K562 (cell line): ENCODE results near the gene KCNJ15. TPM values are rescaled to one million over a fixed set of nuclear protein-coding genes. Genes with fewer than 3 reads are reported as not detected.

ENCODE experiments used
- ATAC-seq: fragments of 200-7000 bp; cut with Tn5 transposase; 3 replicates; pipeline ENCODE4 v1.9.1; 2020; ENCODE audit warnings: moderate library complexity
- BruUV-seq: library from RNA; stranded (reverse); fragments of 400-500 nt; replicated peaks from 2 replicates; lab custom pipeline; 2021; lab: Mats Ljungman, UMichigan
- CTCF ChIA-PET: fragments of 300-600 bp; formaldehyde crosslinking; extraction: SDS; loops from one replicate; lab custom pipeline; 2021; ENCODE audit warnings: low intra/inter-chr PET ratio; lab: Yijun Ruan, JAX
- POLR2A ChIA-PET: fragments of 300-600, 350-650 bp; sonication (Branson Sonifier 250); formaldehyde crosslinking; extraction: SDS; loops from one replicate; lab custom pipeline; 2021; ENCODE audit warnings: antibody characterized with exemption, inconsistent platforms; lab: Yijun Ruan, JAX
- DNase-seq, 4 experiments: peaks; one replicate each; pipeline versions ENCODE4 v3.0.0 to v3.0.0-alpha.2; 2011 to 2018; ENCODE audit warnings: low spot score in 3 of 4, mixed read lengths in 3 of 4; ENCODE audit errors: extremely low read depth in 1 of 4
- FAIRE-seq: peaks from 2 replicates; lab custom pipeline; 2011; peaks lifted over from hg19 to GRCh38; lab: Jason Lieb, UNC
- H2AFZ ChIP-seq: 2 replicates; pipeline ENCODE4 v1.6.0; 2011; ENCODE audit warnings: low read depth, low read length, control low read depth, inconsistent platforms
- H3K27ac ChIP-seq: fragments of 200-600 bp; 3 replicates; pipeline ENCODE4 v1.8.0; 2011; ENCODE audit warnings: low read depth, mild to moderate bottlenecking, control low read depth, inconsistent platforms, low read length, moderate library complexity, mixed read lengths; ENCODE audit errors: extremely low read depth
- H3K27me3 ChIP-seq, 2 experiments: fragments of 300-600 bp in 1 of 2; 2 replicates in 1 of 2; 3 replicates in 1 of 2; pipeline versions ENCODE4 v1.6.0 to v1.8.0; 2011; ENCODE audit warnings: inconsistent platforms in 2 of 2, low read length in 2 of 2, mild to moderate bottlenecking in 1 of 2, mixed read lengths in 1 of 2, moderate library complexity in 1 of 2; ENCODE audit not compliant: control insufficient read depth in 2 of 2, insufficient read depth in 2 of 2
- H3K36me3 ChIP-seq: fragments of 300-600 bp; 3 replicates; pipeline ENCODE4 v1.8.0; 2011; ENCODE audit warnings: mild to moderate bottlenecking, low read length, inconsistent platforms; ENCODE audit not compliant: control insufficient read depth, insufficient read depth
- H3K4me1 ChIP-seq, 2 experiments: fragments of 200-600 bp in 1 of 2; replicated peaks in 1 of 2; 2 replicates in 1 of 2; 3 replicates in 1 of 2; pipeline versions ENCODE4 v1.5.1 to v1.8.0; 2011; ENCODE audit warnings: inconsistent platforms in 2 of 2, low read length in 2 of 2, mild to moderate bottlenecking in 1 of 2, mixed read lengths in 1 of 2, moderate library complexity in 1 of 2; ENCODE audit not compliant: control insufficient read depth in 2 of 2, insufficient read depth in 2 of 2
- H3K4me2 ChIP-seq: 2 replicates; pipeline ENCODE4 v1.6.1; 2011; ENCODE audit warnings: low read length, control low read depth, inconsistent platforms, mixed read lengths; ENCODE audit not compliant: insufficient read depth
- H3K4me3 ChIP-seq: fragments of 200-600 bp; sonication (generic), shearing (Covaris generic); 2 replicates; pipeline ENCODE4 v1.5.1; 2016; ENCODE audit warnings: control low read depth, inconsistent platforms
- H3K79me2 ChIP-seq: fragments of 200-600 bp; 3 replicates; pipeline ENCODE4 v1.8.0; 2011; ENCODE audit warnings: low read length, inconsistent platforms; ENCODE audit not compliant: control insufficient read depth, insufficient read depth
- H3K9ac ChIP-seq, 2 experiments: 2 replicates each; pipeline versions ENCODE4 v1.6.0 to v1.6.1; 2011; ENCODE audit warnings: low read depth in 2 of 2, low read length in 2 of 2, control low read depth in 1 of 2, inconsistent platforms in 1 of 2, mild to moderate bottlenecking in 1 of 2, mixed read lengths in 1 of 2; ENCODE audit not compliant: insufficient read depth in 1 of 2
- H3K9me1 ChIP-seq: one replicate; pipeline ENCODE4 v1.6.0; 2011; ENCODE audit warnings: inconsistent platforms, mild to moderate bottlenecking, low read length, moderate library complexity; ENCODE audit not compliant: control insufficient read depth, insufficient read depth
- H3K9me3 ChIP-seq: replicated peaks from 2 replicates; pipeline ENCODE4 v1.5.1; 2011; ENCODE audit warnings: low read depth, low read length, inconsistent platforms; ENCODE audit not compliant: control insufficient read depth, insufficient read depth
- H4K20me1 ChIP-seq: replicated peaks from 2 replicates; pipeline ENCODE4 v1.6.1; 2011; ENCODE audit warnings: low read length, inconsistent platforms, mixed read lengths; ENCODE audit not compliant: control insufficient read depth, insufficient read depth
- CEBPG ChIP-seq, 3 experiments: fragments of 200-800 bp in 1 of 3; sonication (Bioruptor generic) in 1 of 3; sonication (generic) in 1 of 3; formaldehyde crosslinking in 1 of 3; IDR thresholded peaks in 2 of 3; conservative IDR thresholded peaks in 1 of 3; 2 replicates each; pipeline versions ENCODE4 v1.6.1 to v1.8.0; 2016 to 2022; ENCODE audit warnings: missing compliant biosample characterization in 2 of 3, missing genetic modification characterization in 2 of 3, mild to moderate bottlenecking in 1 of 3, missing genetic modification reagents in 1 of 3
- GABPB1 ChIP-seq: sonication (generic); formaldehyde crosslinking; IDR thresholded peaks from 2 replicates; pipeline ENCODE4 v1.8.0; 2022; ENCODE audit warnings: mild to moderate bottlenecking, missing genetic modification reagents
- HDAC6 ChIP-seq: IDR thresholded peaks from 2 replicates; pipeline ENCODE4 v1.6.1; 2012; ENCODE audit warnings: low read depth, mild to moderate bottlenecking, control low read depth, inconsistent platforms, low read length, moderate library complexity
- HNRNPH1 ChIP-seq: fragments of 200-400 bp; formaldehyde crosslinking; optimal IDR thresholded peaks from 2 replicates; pipeline ENCODE3; 2017; ENCODE audit warnings: low read depth, mild to moderate bottlenecking, low read length, moderate library complexity
- IRF1 ChIP-seq: sonication (generic); formaldehyde crosslinking; IDR thresholded peaks from 2 replicates; pipeline ENCODE4 v1.8.0; 2022; ENCODE audit warnings: missing genetic modification reagents, mild to moderate bottlenecking, borderline replicate concordance
- LARP7 ChIP-seq: fragments of 450-650 bp; IDR thresholded peaks from 2 replicates; pipeline ENCODE4 v1.6.1; 2016
- MYNN ChIP-seq, 2 experiments: sonication (generic); formaldehyde crosslinking in 1 of 2; IDR thresholded peaks; 2 replicates each; pipeline versions ENCODE4 v1.5.0 to v1.6.1; 2016 to 2020; ENCODE audit warnings: antibody characterized with exemption in 1 of 2, missing genetic modification reagents in 1 of 2
- PPARD ChIP-seq: fragments of 250-450 bp; sonication (Bioruptor Pico); IDR thresholded peaks from 2 replicates; pipeline ENCODE4 v1.8.0; 2022; ENCODE audit warnings: inconsistent platforms, mild to moderate bottlenecking, moderate library complexity
- RB1 ChIP-seq: fragments of 450-650 bp; IDR thresholded peaks from 2 replicates; pipeline ENCODE4 v1.6.1; 2017; ENCODE audit warnings: low read depth, mild to moderate bottlenecking
- RFX7 ChIP-seq: fragments of 250-450 bp; sonication (Bioruptor Pico); IDR thresholded peaks from 2 replicates; pipeline ENCODE4 v1.5.1; 2021; ENCODE audit warnings: mild to moderate bottlenecking
- TBP ChIP-seq: optimal IDR thresholded peaks from 2 replicates; pipeline ENCODE3; 2011; ENCODE audit warnings: low read depth, low read length, improper control_type of control experiment
- TEAD1 ChIP-seq, 2 experiments: fragments of 450-650 bp in 1 of 2; sonication (generic) in 1 of 2; formaldehyde crosslinking; IDR thresholded peaks; 2 replicates each; pipeline versions ENCODE4 v1.4.0 to v1.8.0; 2020 to 2022; ENCODE audit warnings: mild to moderate bottlenecking in 2 of 2, missing genetic modification reagents in 1 of 2
- THAP7 ChIP-seq: fragments of 250-450 bp; sonication (Bioruptor Pico); IDR thresholded peaks from 2 replicates; pipeline ENCODE4 v1.5.0; 2021
- ZBTB34 ChIP-seq: fragments of 250-450 bp; sonication (Bioruptor Pico); IDR thresholded peaks from 2 replicates; pipeline ENCODE4 v1.8.0; 2021; ENCODE audit warnings: mild to moderate bottlenecking, moderate library complexity
- ZKSCAN3 ChIP-seq: fragments of 250-450 bp; sonication (Bioruptor Pico); IDR thresholded peaks from 2 replicates; pipeline ENCODE4 v1.4.0; 2020
- ZNF785 ChIP-seq: fragments of 250-450 bp; sonication (Bioruptor Pico); IDR thresholded peaks from 2 replicates; pipeline ENCODE4 v1.4.0; 2020; ENCODE audit warnings: mild to moderate bottlenecking
- WGBS: fragments of 100-300 bp; shearing (Covaris generic); methylation state at CpG from one replicate; pipeline ENCODE4 v1.1.6; 2016; ENCODE audit warnings: low coverage, mixed read lengths; ENCODE audit not compliant: insufficient coverage; ENCODE audit errors: missing lambda C conversion rate; 5-methylcytosine and 5-hydroxymethylcytosine counted together
- in situ Hi-C: fragments of 300-500 bp; cut with MboI; formaldehyde crosslinking; loops from 4 replicates; pipeline ENCODE4 v1.15.0; 2018; ENCODE audit warnings: inconsistent platforms, mixed read lengths
- intact Hi-C: fragments of 100-400 bp; cut with micrococcal nuclease; formaldehyde crosslinking; loops from 2 replicates; pipeline ENCODE4 v1.14.2; 2022
- polyA plus RNA-seq, 8 experiments: library from polyadenylated mRNA; depleted of rRNA in 4 of 8; stranded (reverse) in 5 of 8; unstranded in 3 of 8; fragments of >200 nt; fragmentation: Nextera tagmentation in 2 of 8; fragmentation: Illumina TruSeq in 1 of 8; extraction: Ambion mirVana in 2 of 8; extraction: Trizol in 1 of 8; gene quantifications; 2 replicates each; pipeline versions ENCODE4 v1.2.1 to v1.2.3, GENCODE V29; 2011 to 2014; ENCODE audit warnings: inconsistent platforms in 1 of 8, missing spikeins in 1 of 8
- total RNA-seq, 7 experiments: library from RNA; depleted of rRNA in 6 of 7; stranded (reverse); fragments of >200 nt in 6 of 7; fragmentation: Illumina TruSeq in 2 of 7; extraction: Trizol in 2 of 7; gene quantifications; 2 replicates each; pipeline versions ENCODE4 v1.2.1 to v1.2.3, GENCODE V29; 2011 to 2021; ENCODE audit warnings: low replicate concordance in 1 of 7
- TF ChIP-seq, protein P1 (sequence below), 2 experiments: fragments of 450-650 bp; IDR thresholded peaks; 2 replicates each; pipeline ENCODE4 v1.6.1; 2016

The KCNJ15 gene
- total and polyA plus RNA-seq, 9 of the 15 experiments (the other 6 are each of a cell fraction or from before 2014, with no cell fraction given) = 0.20 to 3.0 (median 0.72) TPM; not detected in 1

DNA sequence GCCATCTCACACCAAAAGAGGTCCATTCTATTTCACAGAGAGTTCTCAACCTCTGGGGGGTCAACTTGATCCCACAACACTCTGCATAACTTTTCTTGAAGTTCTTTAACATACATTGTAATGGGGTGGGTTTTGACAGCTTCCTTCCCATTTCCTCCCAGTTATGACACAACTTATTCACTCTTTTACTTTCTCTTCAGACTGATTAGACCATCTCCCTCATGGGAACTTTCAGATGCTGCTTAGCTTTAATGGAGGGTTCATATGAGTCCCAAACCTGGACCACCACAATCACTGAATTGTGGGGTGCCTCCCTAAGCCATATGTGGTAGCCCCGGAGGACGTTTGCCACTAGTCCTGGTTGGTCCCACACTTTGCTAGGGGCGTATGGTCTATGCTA, 28.3 kb upstream of the KCNJ15 start:
- in situ Hi-C loops (no loop called here), intact Hi-C loops (no loop called here)
- ATAC-seq (no peak), FAIRE-seq (no peak), DNase-seq (no peak)
- WGBS = 3% methylated on average over 3 of the region's 3 CpGs
- Histone ChIP-seq H3K9ac (no peak overlapping the region), H3K79me2 (no peaks in the 10 kb centered on the region), H3K4me3 (no peak overlapping the region), H3K27ac (no peak overlapping the region), H3K27me3 (no peaks in the 10 kb centered on the region), H2AFZ (no peak overlapping the region), H3K9me3 (peaks cover 8% of the 10 kb centered on the region), H3K4me2 (no peak overlapping the region), H3K9me1 (no peaks in the 10 kb centered on the region), H4K20me1 (no peaks in the 10 kb centered on the region), H3K36me3 (no peaks in the 10 kb centered on the region), H3K4me1 (no peaks in the 10 kb centered on the region)
- POLR2A ChIA-PET = no interaction called here
- CTCF ChIA-PET = no interaction called here
- no TSS peak for BruUV-seq
- TF ChIP-seq HNRNPH1 = no peak
- no peak for TF ChIP-seq ZBTB34 (CRISPR knock-in tag)
- no peak for TF ChIP-seq THAP7 (CRISPR knock-in tag)
- no peak for TF ChIP-seq IRF1 (CRISPR knock-in tag)
- TF ChIP-seq HDAC6 = no peak
- TF ChIP-seq LARP7 = no peak
- no peak for TF ChIP-seq RFX7 (CRISPR knock-in tag)
- no peak for TF ChIP-seq ZKSCAN3 (CRISPR knock-in tag)
- no peak for TF ChIP-seq ZNF785
- TF ChIP-seq PPARD (CRISPR knock-in tag) = no peak
- no peak for TF ChIP-seq GABPB1 (CRISPR knock-in tag)
- TF ChIP-seq, protein P1, sequence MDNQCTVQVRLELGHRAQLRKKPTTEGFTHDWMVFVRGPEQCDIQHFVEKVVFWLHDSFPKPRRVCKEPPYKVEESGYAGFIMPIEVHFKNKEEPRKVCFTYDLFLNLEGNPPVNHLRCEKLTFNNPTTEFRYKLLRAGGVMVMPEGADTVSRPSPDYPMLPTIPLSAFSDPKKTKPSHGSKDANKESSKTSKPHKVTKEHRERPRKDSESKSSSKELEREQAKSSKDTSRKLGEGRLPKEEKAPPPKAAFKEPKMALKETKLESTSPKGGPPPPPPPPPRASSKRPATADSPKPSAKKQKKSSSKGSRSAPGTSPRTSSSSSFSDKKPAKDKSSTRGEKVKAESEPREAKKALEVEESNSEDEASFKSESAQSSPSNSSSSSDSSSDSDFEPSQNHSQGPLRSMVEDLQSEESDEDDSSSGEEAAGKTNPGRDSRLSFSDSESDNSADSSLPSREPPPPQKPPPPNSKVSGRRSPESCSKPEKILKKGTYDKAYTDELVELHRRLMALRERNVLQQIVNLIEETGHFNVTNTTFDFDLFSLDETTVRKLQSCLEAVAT (IDR thresholded peaks at IDR 0.05) = no peak
- no peak for TF ChIP-seq CEBPG (CRISPR knock-in tag; IDR thresholded peaks at IDR 0.05)
- no peak for TF ChIP-seq CEBPG (tag; conservative IDR thresholded peaks at IDR 0.05 in 1 of 2, IDR thresholded peaks at IDR 0.05 in 1 of 2)
- no peak for TF ChIP-seq TEAD1 (CRISPR knock-in tag; IDR thresholded peaks at IDR 0.05)
- no peak for TF ChIP-seq MYNN (IDR thresholded peaks at IDR 0.05)
- TF ChIP-seq MYNN (CRISPR knock-in tag; IDR thresholded peaks at IDR 0.05) = no peak
- no peak for TF ChIP-seq TBP
- no peak for TF ChIP-seq RB1
